Neural crest cell (in vitro differentiated cells): ENCODE data around the gene PADI2. TPM values are rescaled to one million over a fixed set of nuclear protein-coding genes. Genes with fewer than 3 reads are reported as not detected.

ENCODE experiments used
- DNase-seq: peaks from one replicate; pipeline ENCODE4 v3.0.0; 2021; ENCODE audit warnings: low read depth, mixed read lengths, low spot score
- H3K27ac Mint-ChIP-seq: one replicate; pipeline ENCODE4 v1.8.0; 2021; ENCODE audit warnings: mild to moderate bottlenecking, mixed read lengths; ENCODE audit not compliant: unreplicated experiment
- H3K27me3 Mint-ChIP-seq: 2 replicates; pipeline ENCODE4 v1.8.0; 2021; ENCODE audit warnings: low read depth, mild to moderate bottlenecking, mixed read lengths
- H3K36me3 Mint-ChIP-seq: 2 replicates; pipeline ENCODE4 v1.8.0; 2021; ENCODE audit warnings: low read depth, mild to moderate bottlenecking, mixed read lengths
- H3K4me1 Mint-ChIP-seq: 2 replicates; pipeline ENCODE4 v1.8.0; 2021; ENCODE audit warnings: mixed read lengths
- H3K4me3 Mint-ChIP-seq: one replicate; pipeline ENCODE4 v1.8.0; 2021; ENCODE audit warnings: mild to moderate bottlenecking, mixed read lengths
- H3K9me3 Mint-ChIP-seq: 2 replicates; pipeline ENCODE4 v1.8.0; 2021; ENCODE audit warnings: mixed read lengths
- total RNA-seq: library from RNA; stranded (reverse); gene quantifications from 2 replicates; pipeline ENCODE4 v1.2.1, GENCODE V29; 2021
- TF ChIP-seq, protein P1 (sequence below): fragments of 200-600 bp; sonication (generic); conservative IDR thresholded peaks from 2 replicates; pipeline ENCODE4 v1.5.0; 2021; ENCODE audit warnings: antibody characterized with exemption, mild to moderate bottlenecking

The PADI2 gene
- total RNA-seq, 1 donor from 2014 or later: 0.16 TPM

DNA sequence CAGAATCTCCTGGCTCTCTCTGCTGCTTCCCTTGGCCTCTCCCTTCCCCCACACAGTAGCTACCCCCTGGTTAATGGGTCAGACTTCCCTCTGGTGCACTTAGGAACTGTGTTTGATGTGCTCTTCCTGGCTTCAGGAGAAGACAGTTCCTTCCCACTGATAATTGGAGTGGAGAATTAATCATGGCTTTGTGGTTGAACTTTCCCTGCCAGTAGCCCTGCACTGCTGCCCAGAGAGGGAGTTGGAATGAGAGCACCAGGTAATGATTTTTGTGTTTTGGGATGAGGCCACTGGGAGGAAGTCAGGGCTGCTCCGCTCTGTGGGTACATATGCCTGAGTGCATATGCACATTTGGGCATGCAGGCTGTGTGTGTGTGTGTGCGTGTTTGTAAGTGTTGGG, 39.7 kb upstream of the PADI2 start:
- Mint-ChIP-seq H3K9me3 (peaks cover 16% of the 10 kb centered on the region), H3K4me3 (no peak overlapping the region), H3K27ac (no peak overlapping the region), H3K36me3 (no peaks in the 10 kb centered on the region), H3K27me3 (no peaks in the 10 kb centered on the region), H3K4me1 (no peaks in the 10 kb centered on the region)
- no peak for DNase-seq
- TF ChIP-seq, protein P1, sequence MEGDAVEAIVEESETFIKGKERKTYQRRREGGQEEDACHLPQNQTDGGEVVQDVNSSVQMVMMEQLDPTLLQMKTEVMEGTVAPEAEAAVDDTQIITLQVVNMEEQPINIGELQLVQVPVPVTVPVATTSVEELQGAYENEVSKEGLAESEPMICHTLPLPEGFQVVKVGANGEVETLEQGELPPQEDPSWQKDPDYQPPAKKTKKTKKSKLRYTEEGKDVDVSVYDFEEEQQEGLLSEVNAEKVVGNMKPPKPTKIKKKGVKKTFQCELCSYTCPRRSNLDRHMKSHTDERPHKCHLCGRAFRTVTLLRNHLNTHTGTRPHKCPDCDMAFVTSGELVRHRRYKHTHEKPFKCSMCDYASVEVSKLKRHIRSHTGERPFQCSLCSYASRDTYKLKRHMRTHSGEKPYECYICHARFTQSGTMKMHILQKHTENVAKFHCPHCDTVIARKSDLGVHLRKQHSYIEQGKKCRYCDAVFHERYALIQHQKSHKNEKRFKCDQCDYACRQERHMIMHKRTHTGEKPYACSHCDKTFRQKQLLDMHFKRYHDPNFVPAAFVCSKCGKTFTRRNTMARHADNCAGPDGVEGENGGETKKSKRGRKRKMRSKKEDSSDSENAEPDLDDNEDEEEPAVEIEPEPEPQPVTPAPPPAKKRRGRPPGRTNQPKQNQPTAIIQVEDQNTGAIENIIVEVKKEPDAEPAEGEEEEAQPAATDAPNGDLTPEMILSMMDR: no peak

DNA sequence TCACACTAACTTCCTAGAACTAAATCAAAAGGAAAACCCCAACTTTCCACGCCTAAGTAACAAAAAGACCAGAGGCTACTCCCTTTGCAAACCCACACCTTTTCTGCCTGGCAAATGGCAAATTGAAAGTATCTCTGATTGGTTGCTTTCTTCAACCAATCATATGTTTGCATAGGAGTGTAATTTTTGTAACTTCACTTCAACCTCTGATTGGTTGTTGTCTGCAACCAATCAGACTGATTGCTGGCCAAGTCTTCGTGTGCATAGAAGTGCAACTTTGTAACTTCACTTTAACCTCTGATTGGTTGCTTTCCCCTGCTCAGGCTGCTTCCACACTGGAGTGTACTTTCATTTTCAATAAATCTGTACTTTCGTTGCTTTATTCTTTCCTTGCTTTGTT, 36.9 kb upstream of the PADI2 start:
- no peak overlapping the region for H3K4me3 Mint-ChIP-seq
- H3K27me3 Mint-ChIP-seq: peaks cover 6% of the 10 kb centered on the region
- no peaks in the 10 kb centered on the region for H3K4me1 Mint-ChIP-seq
- no peak overlapping the region for H3K27ac Mint-ChIP-seq
- H3K9me3 Mint-ChIP-seq: peaks cover 19% of the 10 kb centered on the region
- H3K36me3 Mint-ChIP-seq: peaks cover 2% of the 10 kb centered on the region
- DNase-seq: no peak
- TF ChIP-seq, protein P1: no peak

DNA sequence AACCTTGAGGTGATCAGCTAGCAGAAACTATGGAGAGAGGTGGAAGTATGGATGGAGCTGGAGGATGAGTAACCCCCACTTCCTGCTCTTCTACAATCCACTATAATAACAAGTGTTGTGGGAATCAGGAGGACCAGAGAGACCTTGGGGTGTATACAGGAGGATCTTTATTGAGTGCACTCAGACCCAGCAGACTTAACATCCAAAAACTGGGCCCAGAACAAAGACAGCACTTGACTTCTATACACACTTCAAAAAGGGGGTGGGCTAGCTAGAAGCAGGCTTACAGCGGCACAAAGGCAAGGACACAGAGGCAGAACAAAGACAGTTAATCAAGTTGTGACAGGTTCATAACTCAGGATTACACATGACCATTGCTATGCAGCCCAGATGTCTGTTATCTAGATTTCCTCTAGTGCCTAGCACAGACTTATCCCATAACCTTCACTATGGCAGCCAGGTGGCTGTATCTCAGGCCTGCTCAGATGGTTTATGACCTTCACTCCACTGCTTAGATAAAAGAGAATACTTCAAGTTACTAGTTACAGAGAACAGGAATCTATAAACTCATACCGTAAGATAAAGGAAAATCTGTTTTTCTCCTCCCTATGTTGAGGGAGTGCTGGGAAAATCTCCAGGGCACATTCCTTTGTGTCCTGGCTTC, 36.1 kb upstream of the PADI2 start:
- H3K9me3 Mint-ChIP-seq: peaks cover 19% of the 10 kb centered on the region
- no peak for DNase-seq
- H3K27ac Mint-ChIP-seq: no peak overlapping the region
- TF ChIP-seq, protein P1: no peak
- peaks cover 2% of the 10 kb centered on the region for H3K36me3 Mint-ChIP-seq
- no peaks in the 10 kb centered on the region for H3K4me1 Mint-ChIP-seq
- H3K4me3 Mint-ChIP-seq: no peak overlapping the region
- peaks cover 6% of the 10 kb centered on the region for H3K27me3 Mint-ChIP-seq

DNA sequence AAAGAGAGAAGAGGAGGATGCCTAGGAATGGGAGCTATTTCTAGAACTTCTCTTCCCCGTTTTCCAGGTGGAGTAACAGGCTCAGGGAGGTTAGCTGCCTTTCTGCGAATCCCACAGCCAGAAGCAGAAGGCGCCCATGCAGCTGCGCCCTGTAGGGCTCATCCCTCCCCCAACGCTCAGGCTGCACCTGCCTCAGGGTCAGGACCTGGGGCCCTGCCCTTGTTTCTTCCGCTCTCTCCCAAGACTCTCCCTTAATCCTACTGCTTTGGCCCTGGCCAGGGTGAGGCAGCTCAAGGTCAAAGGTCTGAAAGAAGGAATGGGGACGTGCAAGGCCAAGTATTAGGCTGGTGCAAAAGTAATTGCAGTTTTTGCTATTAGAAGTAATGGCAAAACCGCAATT, 30.5 kb upstream of the PADI2 start:
- TF ChIP-seq, protein P1: no peak
- H3K27ac Mint-ChIP-seq: no peak overlapping the region
- no peaks in the 10 kb centered on the region for H3K4me1 Mint-ChIP-seq
- DNase-seq: no peak
- no peak overlapping the region for H3K4me3 Mint-ChIP-seq
- peaks cover 6% of the 10 kb centered on the region for H3K9me3 Mint-ChIP-seq
- H3K27me3 Mint-ChIP-seq: peaks cover 14% of the 10 kb centered on the region
- peaks cover 2% of the 10 kb centered on the region for H3K36me3 Mint-ChIP-seq

DNA sequence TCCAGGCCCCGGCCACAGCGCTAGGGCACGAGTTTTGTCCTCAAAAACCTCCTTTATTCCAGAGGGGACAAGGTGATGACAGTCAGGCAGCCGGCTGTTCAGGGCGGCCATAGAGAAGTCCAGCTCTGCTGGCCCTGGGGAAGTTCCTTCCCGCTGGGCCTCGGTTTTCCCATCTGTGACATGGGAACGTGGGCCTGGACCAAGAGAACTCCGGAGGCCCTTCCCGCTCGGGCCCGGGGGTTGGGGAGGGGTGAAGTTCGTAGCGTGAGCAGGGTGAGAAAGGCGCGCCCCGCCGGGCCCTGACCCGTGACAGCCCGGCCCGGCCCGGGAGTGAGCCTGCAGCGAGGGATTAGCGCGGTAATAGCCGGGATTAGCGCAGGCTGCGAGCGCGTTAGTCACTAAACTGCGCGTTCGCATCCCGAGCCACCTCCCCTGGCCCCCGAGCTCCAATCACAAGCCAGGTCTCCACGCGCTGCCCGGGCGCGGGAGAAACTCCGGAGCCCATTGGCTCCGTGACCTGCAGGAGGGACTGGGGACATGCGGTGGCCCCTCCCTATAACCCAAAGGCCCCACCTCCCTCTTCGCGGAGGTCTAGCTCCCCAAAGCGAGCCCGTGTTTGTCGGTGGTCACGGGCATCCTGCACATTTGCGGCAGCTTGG, 29.8 kb upstream of the PADI2 start:
- H3K27me3 Mint-ChIP-seq: peaks cover 14% of the 10 kb centered on the region
- no peak overlapping the region for H3K27ac Mint-ChIP-seq
- TF ChIP-seq, protein P1: no peak
- DNase-seq: no peak
- H3K4me3 Mint-ChIP-seq: no peak overlapping the region
- H3K9me3 Mint-ChIP-seq: peaks cover 2% of the 10 kb centered on the region
- H3K36me3 Mint-ChIP-seq: peaks cover 2% of the 10 kb centered on the region
- H3K4me1 Mint-ChIP-seq: no peaks in the 10 kb centered on the region
